ENCODE data around the gene DDX3Y. TPM values are rescaled to one million over a fixed set of nuclear protein-coding genes. Genes with fewer than 3 reads are reported as not detected.

DDX3Y gene
- total and polyA plus RNA-seq, 9 of the 15 experiments (the other 6 are each of a cell fraction or from before 2014, with no cell fraction given): 0.18 TPM; not detected in 8

DNA sequence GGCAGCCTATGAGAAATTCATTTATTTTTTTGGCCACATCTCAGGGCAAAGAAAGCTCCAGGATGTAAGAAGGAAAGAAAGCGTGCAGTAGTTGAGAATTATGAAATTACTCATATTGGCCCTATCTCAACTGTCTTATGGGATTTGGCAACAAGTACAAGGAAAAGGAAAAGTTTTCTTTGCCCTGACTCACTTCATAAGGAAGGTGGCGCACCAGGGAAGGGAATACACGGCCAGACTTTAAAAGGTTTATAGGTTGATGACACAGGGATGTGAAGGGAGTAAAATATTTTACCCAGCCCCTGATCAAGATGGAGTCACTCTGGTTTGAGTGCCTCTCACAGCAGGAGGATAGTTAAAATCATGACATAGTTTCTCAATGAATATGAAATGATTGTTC is 23.4 kb downstream of the DDX3Y start (continued):
- TF ChIP-seq, protein P1, sequence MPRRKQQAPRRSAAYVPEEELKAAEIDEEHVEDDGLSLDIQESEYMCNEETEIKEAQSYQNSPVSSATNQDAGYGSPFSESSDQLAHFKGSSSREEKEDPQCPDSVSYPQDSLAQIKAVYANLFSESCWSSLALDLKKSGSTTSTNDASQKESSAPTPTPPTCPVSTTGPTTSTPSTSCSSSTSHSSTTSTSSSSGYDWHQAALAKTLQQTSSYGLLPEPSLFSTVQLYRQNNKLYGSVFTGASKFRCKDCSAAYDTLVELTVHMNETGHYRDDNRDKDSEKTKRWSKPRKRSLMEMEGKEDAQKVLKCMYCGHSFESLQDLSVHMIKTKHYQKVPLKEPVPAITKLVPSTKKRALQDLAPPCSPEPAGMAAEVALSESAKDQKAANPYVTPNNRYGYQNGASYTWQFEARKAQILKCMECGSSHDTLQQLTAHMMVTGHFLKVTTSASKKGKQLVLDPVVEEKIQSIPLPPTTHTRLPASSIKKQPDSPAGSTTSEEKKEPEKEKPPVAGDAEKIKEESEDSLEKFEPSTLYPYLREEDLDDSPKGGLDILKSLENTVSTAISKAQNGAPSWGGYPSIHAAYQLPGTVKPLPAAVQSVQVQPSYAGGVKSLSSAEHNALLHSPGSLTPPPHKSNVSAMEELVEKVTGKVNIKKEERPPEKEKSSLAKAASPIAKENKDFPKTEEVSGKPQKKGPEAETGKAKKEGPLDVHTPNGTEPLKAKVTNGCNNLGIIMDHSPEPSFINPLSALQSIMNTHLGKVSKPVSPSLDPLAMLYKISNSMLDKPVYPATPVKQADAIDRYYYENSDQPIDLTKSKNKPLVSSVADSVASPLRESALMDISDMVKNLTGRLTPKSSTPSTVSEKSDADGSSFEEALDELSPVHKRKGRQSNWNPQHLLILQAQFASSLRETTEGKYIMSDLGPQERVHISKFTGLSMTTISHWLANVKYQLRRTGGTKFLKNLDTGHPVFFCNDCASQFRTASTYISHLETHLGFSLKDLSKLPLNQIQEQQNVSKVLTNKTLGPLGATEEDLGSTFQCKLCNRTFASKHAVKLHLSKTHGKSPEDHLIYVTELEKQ (CRISPR knock-in tag; IDR thresholded peaks at IDR 0.05): no peak
- TF ChIP-seq MXI1 (IDR thresholded peaks at IDR 0.05; ENCODE audit: low read depth, low read length): no peak
- TF ChIP-seq, protein P2, sequence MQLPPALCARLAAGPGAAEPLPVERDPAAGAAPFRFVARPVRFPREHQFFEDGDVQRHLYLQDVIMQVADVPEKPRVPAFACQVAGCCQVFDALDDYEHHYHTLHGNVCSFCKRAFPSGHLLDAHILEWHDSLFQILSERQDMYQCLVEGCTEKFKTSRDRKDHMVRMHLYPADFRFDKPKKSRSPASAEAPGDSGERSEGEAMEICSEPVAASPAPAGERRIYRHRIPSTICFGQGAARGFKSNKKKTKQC (CRISPR knock-in tag; IDR thresholded peaks at IDR 0.05): no peak
- TF ChIP-seq ERF (CRISPR knock-in tag; IDR thresholded peaks at IDR 0.05): no peak
- no peak for TF ChIP-seq NFE2L1 (tag; IDR thresholded peaks at IDR 0.05; ENCODE audit: borderline replicate concordance, low read depth)
- TF ChIP-seq SMARCA4 (IDR thresholded peaks at IDR 0.05): no peak
- TF ChIP-seq, protein P3, sequence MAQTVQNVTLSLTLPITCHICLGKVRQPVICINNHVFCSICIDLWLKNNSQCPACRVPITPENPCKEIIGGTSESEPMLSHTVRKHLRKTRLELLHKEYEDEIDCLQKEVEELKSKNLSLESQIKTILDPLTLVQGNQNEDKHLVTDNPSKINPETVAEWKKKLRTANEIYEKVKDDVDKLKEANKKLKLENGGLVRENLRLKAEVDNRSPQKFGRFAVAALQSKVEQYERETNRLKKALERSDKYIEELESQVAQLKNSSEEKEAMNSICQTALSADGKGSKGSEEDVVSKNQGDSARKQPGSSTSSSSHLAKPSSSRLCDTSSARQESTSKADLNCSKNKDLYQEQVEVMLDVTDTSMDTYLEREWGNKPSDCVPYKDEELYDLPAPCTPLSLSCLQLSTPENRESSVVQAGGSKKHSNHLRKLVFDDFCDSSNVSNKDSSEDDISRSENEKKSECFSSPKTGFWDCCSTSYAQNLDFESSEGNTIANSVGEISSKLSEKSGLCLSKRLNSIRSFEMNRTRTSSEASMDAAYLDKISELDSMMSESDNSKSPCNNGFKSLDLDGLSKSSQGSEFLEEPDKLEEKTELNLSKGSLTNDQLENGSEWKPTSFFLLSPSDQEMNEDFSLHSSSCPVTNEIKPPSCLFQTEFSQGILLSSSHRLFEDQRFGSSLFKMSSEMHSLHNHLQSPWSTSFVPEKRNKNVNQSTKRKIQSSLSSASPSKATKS (CRISPR knock-in tag; IDR thresholded peaks at IDR 0.05): no peak
- TF ChIP-seq ZNF668 (CRISPR knock-in tag; IDR thresholded peaks at IDR 0.05): no peak
- no peak for TF ChIP-seq NCOR1 (IDR thresholded peaks at IDR 0.05)
- TF ChIP-seq, protein P4, sequence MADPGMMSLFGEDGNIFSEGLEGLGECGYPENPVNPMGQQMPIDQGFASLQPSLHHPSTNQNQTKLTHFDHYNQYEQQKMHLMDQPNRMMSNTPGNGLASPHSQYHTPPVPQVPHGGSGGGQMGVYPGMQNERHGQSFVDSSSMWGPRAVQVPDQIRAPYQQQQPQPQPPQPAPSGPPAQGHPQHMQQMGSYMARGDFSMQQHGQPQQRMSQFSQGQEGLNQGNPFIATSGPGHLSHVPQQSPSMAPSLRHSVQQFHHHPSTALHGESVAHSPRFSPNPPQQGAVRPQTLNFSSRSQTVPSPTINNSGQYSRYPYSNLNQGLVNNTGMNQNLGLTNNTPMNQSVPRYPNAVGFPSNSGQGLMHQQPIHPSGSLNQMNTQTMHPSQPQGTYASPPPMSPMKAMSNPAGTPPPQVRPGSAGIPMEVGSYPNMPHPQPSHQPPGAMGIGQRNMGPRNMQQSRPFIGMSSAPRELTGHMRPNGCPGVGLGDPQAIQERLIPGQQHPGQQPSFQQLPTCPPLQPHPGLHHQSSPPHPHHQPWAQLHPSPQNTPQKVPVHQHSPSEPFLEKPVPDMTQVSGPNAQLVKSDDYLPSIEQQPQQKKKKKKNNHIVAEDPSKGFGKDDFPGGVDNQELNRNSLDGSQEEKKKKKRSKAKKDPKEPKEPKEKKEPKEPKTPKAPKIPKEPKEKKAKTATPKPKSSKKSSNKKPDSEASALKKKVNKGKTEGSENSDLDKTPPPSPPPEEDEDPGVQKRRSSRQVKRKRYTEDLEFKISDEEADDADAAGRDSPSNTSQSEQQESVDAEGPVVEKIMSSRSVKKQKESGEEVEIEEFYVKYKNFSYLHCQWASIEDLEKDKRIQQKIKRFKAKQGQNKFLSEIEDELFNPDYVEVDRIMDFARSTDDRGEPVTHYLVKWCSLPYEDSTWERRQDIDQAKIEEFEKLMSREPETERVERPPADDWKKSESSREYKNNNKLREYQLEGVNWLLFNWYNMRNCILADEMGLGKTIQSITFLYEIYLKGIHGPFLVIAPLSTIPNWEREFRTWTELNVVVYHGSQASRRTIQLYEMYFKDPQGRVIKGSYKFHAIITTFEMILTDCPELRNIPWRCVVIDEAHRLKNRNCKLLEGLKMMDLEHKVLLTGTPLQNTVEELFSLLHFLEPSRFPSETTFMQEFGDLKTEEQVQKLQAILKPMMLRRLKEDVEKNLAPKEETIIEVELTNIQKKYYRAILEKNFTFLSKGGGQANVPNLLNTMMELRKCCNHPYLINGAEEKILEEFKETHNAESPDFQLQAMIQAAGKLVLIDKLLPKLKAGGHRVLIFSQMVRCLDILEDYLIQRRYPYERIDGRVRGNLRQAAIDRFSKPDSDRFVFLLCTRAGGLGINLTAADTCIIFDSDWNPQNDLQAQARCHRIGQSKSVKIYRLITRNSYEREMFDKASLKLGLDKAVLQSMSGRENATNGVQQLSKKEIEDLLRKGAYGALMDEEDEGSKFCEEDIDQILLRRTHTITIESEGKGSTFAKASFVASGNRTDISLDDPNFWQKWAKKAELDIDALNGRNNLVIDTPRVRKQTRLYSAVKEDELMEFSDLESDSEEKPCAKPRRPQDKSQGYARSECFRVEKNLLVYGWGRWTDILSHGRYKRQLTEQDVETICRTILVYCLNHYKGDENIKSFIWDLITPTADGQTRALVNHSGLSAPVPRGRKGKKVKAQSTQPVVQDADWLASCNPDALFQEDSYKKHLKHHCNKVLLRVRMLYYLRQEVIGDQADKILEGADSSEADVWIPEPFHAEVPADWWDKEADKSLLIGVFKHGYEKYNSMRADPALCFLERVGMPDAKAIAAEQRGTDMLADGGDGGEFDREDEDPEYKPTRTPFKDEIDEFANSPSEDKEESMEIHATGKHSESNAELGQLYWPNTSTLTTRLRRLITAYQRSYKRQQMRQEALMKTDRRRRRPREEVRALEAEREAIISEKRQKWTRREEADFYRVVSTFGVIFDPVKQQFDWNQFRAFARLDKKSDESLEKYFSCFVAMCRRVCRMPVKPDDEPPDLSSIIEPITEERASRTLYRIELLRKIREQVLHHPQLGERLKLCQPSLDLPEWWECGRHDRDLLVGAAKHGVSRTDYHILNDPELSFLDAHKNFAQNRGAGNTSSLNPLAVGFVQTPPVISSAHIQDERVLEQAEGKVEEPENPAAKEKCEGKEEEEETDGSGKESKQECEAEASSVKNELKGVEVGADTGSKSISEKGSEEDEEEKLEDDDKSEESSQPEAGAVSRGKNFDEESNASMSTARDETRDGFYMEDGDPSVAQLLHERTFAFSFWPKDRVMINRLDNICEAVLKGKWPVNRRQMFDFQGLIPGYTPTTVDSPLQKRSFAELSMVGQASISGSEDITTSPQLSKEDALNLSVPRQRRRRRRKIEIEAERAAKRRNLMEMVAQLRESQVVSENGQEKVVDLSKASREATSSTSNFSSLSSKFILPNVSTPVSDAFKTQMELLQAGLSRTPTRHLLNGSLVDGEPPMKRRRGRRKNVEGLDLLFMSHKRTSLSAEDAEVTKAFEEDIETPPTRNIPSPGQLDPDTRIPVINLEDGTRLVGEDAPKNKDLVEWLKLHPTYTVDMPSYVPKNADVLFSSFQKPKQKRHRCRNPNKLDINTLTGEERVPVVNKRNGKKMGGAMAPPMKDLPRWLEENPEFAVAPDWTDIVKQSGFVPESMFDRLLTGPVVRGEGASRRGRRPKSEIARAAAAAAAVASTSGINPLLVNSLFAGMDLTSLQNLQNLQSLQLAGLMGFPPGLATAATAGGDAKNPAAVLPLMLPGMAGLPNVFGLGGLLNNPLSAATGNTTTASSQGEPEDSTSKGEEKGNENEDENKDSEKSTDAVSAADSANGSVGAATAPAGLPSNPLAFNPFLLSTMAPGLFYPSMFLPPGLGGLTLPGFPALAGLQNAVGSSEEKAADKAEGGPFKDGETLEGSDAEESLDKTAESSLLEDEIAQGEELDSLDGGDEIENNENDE (IDR thresholded peaks at IDR 0.05; ENCODE audit: low read depth, low read length): no peak
- no peak for TF ChIP-seq ZNF239 (CRISPR knock-in tag; IDR thresholded peaks at IDR 0.05)
